HCT116 (cell line): ENCODE measurements around the gene PPIL6. TPM values are rescaled to one million over a fixed set of nuclear protein-coding genes. Genes with fewer than 3 reads are reported as not detected.

Experiments used
- ATAC-seq: fragments of 200-7000 bp; cut with Tn5 transposase; 2 replicates; pipeline ENCODE4 v1.9.1; 2020; ENCODE audit warnings: mild to moderate bottlenecking, moderate library complexity
- BruUV-seq: library from RNA; stranded (reverse); fragments of 400-500 nt; replicated peaks from 2 replicates; lab custom pipeline; 2021; lab: Mats Ljungman, UMichigan
- CTCF ChIA-PET: fragments of 300-600 bp; sonication (Branson Sonifier 250); formaldehyde crosslinking; loops from one replicate; lab custom pipeline; 2021; ENCODE audit warnings: antibody characterized with exemption; lab: Charles Lee
- POLR2A ChIA-PET: fragments of 300-600, 350-600 bp; sonication (Branson Sonifier 250); formaldehyde crosslinking; loops from one replicate; lab custom pipeline; 2021; ENCODE audit warnings: antibody characterized with exemption; lab: Charles Lee
- RAD21 ChIA-PET, 2 experiments: fragments of 300-600 bp; sonication (Branson Sonifier 250); formaldehyde crosslinking; loops; one replicate each; lab custom pipeline; 2023; ENCODE audit warnings: low total read pairs in 2 of 2; ENCODE audit not compliant: uncharacterized antibody in 2 of 2, unreplicated experiment in 2 of 2, low non-redundant PET in 1 of 2; lab: Charles Lee
- DNase-seq: peaks from one replicate; pipeline ENCODE4 v3.0.0-alpha.2; 2010; ENCODE audit warnings: low read depth, low spot score
- H2AFZ ChIP-seq: fragments of 200-600 bp; shearing (Covaris generic), sonication (generic); 2 replicates; pipeline ENCODE4 v1.6.1; 2017; ENCODE audit warnings: low read depth, mixed run types, mixed read lengths, antibody characterized with exemption, low read length; ENCODE audit not compliant: poor library complexity, severe bottlenecking
- H3K27ac ChIP-seq: 2 replicates; pipeline ENCODE4 v1.5.1; 2012; ENCODE audit warnings: low read depth, low read length
- H3K27me3 ChIP-seq: fragments of 200-600 bp; sonication (generic); 2 replicates; pipeline ENCODE4 v1.6.1; 2016; ENCODE audit warnings: mixed run types, low read length, mixed read lengths; ENCODE audit not compliant: insufficient read depth
- H3K36me3 ChIP-seq, 2 experiments: fragments of 200-500 bp in 1 of 2; fragments of 200-600 bp in 1 of 2; sonication (Bioruptor generic) in 1 of 2; sonication (generic) in 1 of 2; 2 replicates each; pipeline versions ENCODE4 v1.5.1 to v1.6.1; 2014 to 2016; ENCODE audit warnings: low read length in 2 of 2, inconsistent platforms in 1 of 2, mixed read lengths in 1 of 2, mixed run types in 1 of 2; ENCODE audit not compliant: insufficient read depth in 2 of 2, control insufficient read depth in 1 of 2
- H3K4me1 ChIP-seq, 2 experiments: fragments of 200-600 bp in 1 of 2; sonication (generic) in 1 of 2; 2 replicates each; pipeline versions ENCODE4 v1.5.1 to v1.6.1; 2012 to 2017; ENCODE audit warnings: low read length in 2 of 2, inconsistent platforms in 1 of 2, mild to moderate bottlenecking in 1 of 2, mixed read lengths in 1 of 2, mixed run types in 1 of 2, moderate library complexity in 1 of 2; ENCODE audit not compliant: insufficient read depth in 2 of 2, control insufficient read depth in 1 of 2
- H3K4me2 ChIP-seq: fragments of 200-600 bp; sonication (generic); 2 replicates; pipeline ENCODE4 v1.6.1; 2017; ENCODE audit warnings: mixed run types, low read length, mixed read lengths
- H3K4me3 ChIP-seq, 2 experiments: fragments of 200-600 bp in 1 of 2; sonication (generic) in 1 of 2; replicated peaks in 1 of 2; 2 replicates each; pipeline ENCODE4 v1.5.1; 2011 to 2016; ENCODE audit warnings: low read length in 2 of 2, control low read depth in 1 of 2, low read depth in 1 of 2, mild to moderate bottlenecking in 1 of 2, mixed read lengths in 1 of 2, mixed run types in 1 of 2
- H3K79me2 ChIP-seq: fragments of 200-600 bp; sonication (generic); 2 replicates; pipeline ENCODE4 v1.6.1; 2017; ENCODE audit warnings: mild to moderate bottlenecking, mixed run types, low read length, moderate library complexity, mixed read lengths; ENCODE audit not compliant: insufficient read depth
- H3K9ac ChIP-seq: fragments of 200-600 bp; sonication (generic); 2 replicates; pipeline ENCODE4 v1.6.1; 2016; ENCODE audit warnings: low read length, mixed read lengths
- H3K9me2 ChIP-seq: fragments of 200-600 bp; sonication (generic), shearing (Covaris generic); 2 replicates; pipeline ENCODE4 v1.6.1; 2017; ENCODE audit warnings: mixed run types, mild to moderate bottlenecking, moderate library complexity; ENCODE audit not compliant: insufficient read depth
- H3K9me3 ChIP-seq, 2 experiments: fragments of 200-500 bp in 1 of 2; fragments of 200-600 bp in 1 of 2; sonication (Bioruptor generic) in 1 of 2; sonication (generic) in 1 of 2; 2 replicates each; pipeline ENCODE4 v1.6.1; 2014 to 2017; ENCODE audit warnings: low read length in 2 of 2, mixed read lengths in 2 of 2, inconsistent platforms in 1 of 2, low read depth in 1 of 2, mild to moderate bottlenecking in 1 of 2, mixed run types in 1 of 2, moderate library complexity in 1 of 2; ENCODE audit not compliant: control insufficient read depth in 1 of 2, insufficient read depth in 1 of 2
- H4K20me1 ChIP-seq: fragments of 200-600 bp; sonication (generic), shearing (Covaris generic); 2 replicates; pipeline ENCODE4 v1.6.1; 2017; ENCODE audit warnings: mixed run types, mild to moderate bottlenecking, moderate library complexity; ENCODE audit not compliant: insufficient read depth
- ATF3 ChIP-seq: IDR thresholded peaks from 2 replicates; pipeline ENCODE4 v1.6.1; 2012
- EGR1 ChIP-seq: IDR thresholded peaks from 2 replicates; pipeline ENCODE4 v1.6.1; 2012; ENCODE audit warnings: low read depth
- POLR2A ChIP-seq: IDR thresholded peaks from 2 replicates; pipeline ENCODE4 v1.7.0; 2011; ENCODE audit warnings: borderline replicate concordance; ENCODE audit not compliant: insufficient read depth, insufficient read length; ENCODE audit errors: extremely low read depth
- REST ChIP-seq: IDR thresholded peaks from 2 replicates; pipeline ENCODE4 v1.6.1; 2012; ENCODE audit warnings: low read depth
- SIN3A ChIP-seq: IDR thresholded peaks from 2 replicates; pipeline ENCODE4 v1.6.1; 2012; ENCODE audit warnings: low read depth
- SP1 ChIP-seq: IDR thresholded peaks from 2 replicates; pipeline ENCODE4 v1.6.1; 2012; ENCODE audit warnings: low read depth
- TCF7L2 ChIP-seq: IDR thresholded peaks from 2 replicates; pipeline ENCODE4 v1.7.0; 2011; ENCODE audit warnings: borderline replicate concordance, inconsistent platforms; ENCODE audit not compliant: insufficient read depth, insufficient read length; ENCODE audit errors: extremely low read depth
- YY1 ChIP-seq: IDR thresholded peaks from 2 replicates; pipeline ENCODE4 v1.6.1; 2011; ENCODE audit warnings: low read length, low read depth, moderate library complexity, mild to moderate bottlenecking; ENCODE audit not compliant: insufficient replicate concordance; ENCODE audit errors: extremely low read depth
- ZBTB33 ChIP-seq: IDR thresholded peaks from 2 replicates; pipeline ENCODE4 v1.6.1; 2011; ENCODE audit warnings: mild to moderate bottlenecking, low read length, moderate library complexity; ENCODE audit not compliant: insufficient replicate concordance; ENCODE audit errors: extremely low read depth
- ZFX ChIP-seq: fragments of 450-650 bp; IDR thresholded peaks from 2 replicates; pipeline ENCODE4 v1.6.1; 2017
- intact Hi-C: fragments of 100-400 bp; cut with micrococcal nuclease; formaldehyde crosslinking; loops from 2 replicates; pipeline ENCODE4 v1.10.0; 2022
- total RNA-seq: library from RNA; stranded (reverse); gene quantifications from one replicate; pipeline ENCODE4 v1.2.1, GENCODE V29; 2021; ENCODE audit not compliant: unreplicated experiment

Gene PPIL6
- total RNA-seq, 1 experiment from 2014 or later: 3.3 TPM

- POLR2A ChIA-PET: interaction anchor here (1.2 to 1.4 kb wide), 2 partner anchors 14 to 16 kb away, joined by 3 to 5 read pairs; partner anchors contain the start of genes PPIL6 and SMPD2
- Histone ChIP-seq H4K20me1 (no peaks in the 10 kb centered on the region), H3K9me3 (no peaks in the 10 kb centered on the region), H3K4me3 (peak overlapping the region; percentile 82 to 85), H3K79me2 (no peaks in the 10 kb centered on the region), H2AFZ (peak overlapping the region; percentile 32), H3K4me2 (peak overlapping the region; percentile 93), H3K9me2 (no peaks in the 10 kb centered on the region), H3K36me3 (peaks cover 0 to 5% of the 10 kb centered on the region in 2 experiments; a peak in 1 of 4 replicates), H3K27ac (peak overlapping the region; percentile 77), H3K9ac (peak overlapping the region; percentile 61), H3K4me1 (peaks cover 4 to 43% of the 10 kb centered on the region in 2 experiments; a peak in 3 of 4 replicates), H3K27me3 (no peaks in the 10 kb centered on the region)
- DNase-seq: no peak
- intact Hi-C loops: no loop called here
- peak; percentile 52 for ATAC-seq
- RAD21 ChIA-PET: no interaction called here
- TF ChIP-seq YY1 (no peak), POLR2A (no peak), SP1 (no peak), SIN3A (no peak), ATF3 (no peak), EGR1 (peak; percentile 78), ZFX (peak; percentile 8; the same call in 1 of the 2 replicates), REST (no peak), ZBTB33 (no peak), TCF7L2 (no peak)
- CTCF ChIA-PET: interaction anchor here (1.2 kb wide), 1 partner anchor 15 kb away, joined by 3 read pairs; the partner anchor contains the start of genes PPIL6 and SMPD2
- BruUV-seq: no TSS peak
Observed at GRCh38 chr6:109456111-109456583, 15.7 kb upstream of the PPIL6 start.
